Stimulated activated CD4-positive, alpha-beta T cell treated with anti-CD3 and anti-CD28 coated beads, Interleukin-4, amount 100 ng/mL, for 48 hours (primary cell): ENCODE results near the gene WDR31.

Experiments
- DNase-seq, 2 donors: peaks; one replicate each; pipeline ENCODE4 v3.0.0-alpha.2; 2020; ENCODE audit warnings: low read depth in 2 of 2

WDR31 gene

DNA sequence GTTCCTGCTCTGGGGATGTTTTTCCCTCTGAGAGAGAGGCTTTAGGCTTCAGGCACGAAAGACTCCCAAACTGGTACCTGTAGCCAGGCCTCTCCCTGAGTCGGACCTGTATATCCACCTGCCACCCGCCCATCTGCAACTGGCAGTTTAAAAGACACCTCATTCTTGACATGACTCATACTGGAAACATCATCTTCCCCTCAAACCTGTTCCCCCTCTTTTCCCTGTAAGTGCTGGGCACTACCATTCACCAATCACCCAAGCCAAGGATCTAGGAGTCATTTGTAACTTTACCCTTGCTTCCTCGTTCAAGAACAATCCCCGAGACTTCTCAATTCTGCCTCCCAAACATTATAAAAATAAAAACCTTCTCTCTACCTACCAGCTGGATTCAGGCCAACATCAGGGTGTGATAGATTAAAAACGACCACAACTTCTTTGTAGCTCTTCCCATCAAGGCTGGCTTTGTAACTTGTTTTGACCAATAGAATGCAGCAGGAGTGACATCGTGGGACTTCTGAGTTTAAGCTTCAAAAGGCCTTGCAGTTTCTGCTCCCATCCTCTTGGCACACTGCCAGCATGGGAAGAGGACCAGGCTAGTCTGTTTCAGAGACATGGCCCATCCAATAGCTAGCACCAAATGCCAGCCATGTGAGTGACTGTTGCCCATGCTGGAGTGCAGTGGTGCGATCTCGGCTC is 1.8 kb upstream of the WDR31 start:
- DNase-seq: no peak

DNA sequence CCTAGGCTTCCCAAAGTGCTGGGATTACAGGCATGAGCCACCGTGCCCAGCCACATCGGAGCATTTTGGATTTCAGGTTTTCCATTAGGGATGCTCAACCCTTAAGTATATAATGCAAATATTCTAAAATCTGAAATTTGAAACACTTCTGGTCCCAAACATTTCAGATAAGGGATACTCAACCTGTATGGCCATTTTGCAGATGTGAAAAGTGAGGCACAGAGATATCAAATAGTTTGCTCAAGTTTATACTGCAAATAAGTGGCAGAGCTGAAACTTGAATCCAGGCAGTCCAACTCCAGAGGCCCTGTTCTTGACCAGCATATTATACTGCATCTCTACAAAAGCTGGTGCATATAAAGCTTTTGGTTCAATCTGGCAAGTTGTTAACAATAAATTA is 2.4 kb downstream of the WDR31 start:
- DNase-seq: no peak

DNA sequence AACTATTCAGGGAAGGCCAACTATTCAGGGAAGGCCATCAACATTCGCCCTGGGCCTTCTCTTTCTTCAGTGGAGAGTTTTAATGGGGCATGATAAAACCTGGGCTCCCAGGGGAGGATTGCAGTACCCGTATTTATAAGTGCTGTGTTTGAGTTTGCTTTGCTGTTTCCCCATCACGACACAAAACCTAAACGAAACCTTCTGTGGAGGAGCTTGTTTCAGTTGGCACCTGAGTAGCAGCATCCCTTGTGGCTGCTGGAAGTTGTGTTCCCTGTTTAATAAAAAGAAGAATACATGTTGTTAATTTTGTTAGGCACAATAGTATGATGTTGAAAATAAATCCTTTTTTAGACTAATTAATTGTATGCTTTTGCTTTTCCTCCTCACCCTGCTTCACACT is 8.3 kb downstream of the WDR31 start:
- no peak for DNase-seq

DNA sequence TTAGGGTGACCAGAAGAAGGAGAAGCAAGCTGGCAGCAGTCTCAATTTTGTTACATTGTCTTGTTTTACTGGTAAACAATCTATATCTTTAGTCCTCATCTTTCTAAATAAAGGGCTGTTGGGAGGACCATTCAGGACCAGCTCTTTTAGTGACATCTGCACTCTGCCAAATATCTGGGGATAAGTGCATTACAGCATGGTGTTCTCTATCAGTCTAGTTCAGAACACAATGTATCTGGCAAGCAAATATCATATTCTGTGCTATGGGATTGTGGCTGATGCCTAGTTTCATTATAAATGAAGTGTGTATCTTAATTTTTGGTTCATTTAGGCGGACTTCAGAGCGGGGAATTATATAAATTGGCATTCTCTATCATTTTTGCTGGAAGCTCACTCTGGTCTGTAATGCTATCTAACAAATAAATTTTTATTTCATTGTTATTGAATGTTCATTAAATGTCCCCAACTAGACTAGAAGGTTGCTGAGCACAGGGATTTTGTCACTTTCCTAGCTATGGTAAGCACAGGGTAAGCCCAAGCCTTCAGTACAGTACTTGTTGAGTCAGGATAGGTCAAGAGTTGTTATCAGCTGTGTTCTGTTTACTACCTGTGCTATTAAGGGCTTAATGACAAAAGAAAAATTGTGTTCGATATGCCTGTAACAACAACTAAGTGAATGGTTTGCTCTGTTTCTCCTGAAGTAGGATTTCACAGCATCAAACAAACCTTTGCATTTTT is 11.9 kb downstream of the WDR31 start:
- no peak for DNase-seq

DNA sequence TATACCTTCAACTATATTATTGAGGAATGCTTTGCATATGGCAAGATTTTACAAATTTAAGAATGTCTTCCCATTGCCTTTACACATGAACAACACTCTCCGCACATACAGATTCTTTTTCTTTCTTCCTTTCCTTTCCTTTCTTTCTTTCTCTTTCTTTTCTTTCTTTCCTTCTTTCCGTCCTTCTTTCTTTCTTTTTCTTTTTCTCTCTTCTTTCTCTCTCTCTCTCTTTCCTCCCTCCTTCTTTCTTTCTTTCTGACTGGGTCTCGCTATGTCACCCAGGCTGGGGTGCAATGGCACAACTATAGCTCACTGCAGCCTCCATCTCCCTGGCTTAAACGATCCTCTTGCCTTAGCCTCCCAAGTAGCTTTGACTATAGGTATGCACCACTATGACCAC is 13.8 kb downstream of the WDR31 start:
- DNase-seq: no peak

DNA sequence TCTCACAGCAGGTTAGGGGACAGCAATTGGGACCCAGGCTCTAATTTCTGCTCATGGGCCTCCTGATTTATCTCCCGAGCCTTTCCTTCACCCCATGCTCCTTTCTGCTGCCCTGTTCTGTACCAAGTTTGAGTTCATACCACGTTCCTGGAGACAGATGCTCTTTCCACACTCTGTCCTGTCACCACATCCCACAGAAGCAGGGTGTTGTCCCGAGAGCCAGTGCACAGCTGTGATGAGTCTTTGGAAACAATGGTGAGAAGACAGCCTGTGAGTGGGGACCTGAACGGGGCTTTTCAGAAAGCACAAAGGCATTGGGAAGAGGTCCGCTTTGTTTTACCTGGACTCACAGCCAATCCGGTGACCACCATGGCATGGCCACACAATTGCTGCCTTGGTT is 17.4 kb downstream of the WDR31 start:
- no peak for DNase-seq

DNA sequence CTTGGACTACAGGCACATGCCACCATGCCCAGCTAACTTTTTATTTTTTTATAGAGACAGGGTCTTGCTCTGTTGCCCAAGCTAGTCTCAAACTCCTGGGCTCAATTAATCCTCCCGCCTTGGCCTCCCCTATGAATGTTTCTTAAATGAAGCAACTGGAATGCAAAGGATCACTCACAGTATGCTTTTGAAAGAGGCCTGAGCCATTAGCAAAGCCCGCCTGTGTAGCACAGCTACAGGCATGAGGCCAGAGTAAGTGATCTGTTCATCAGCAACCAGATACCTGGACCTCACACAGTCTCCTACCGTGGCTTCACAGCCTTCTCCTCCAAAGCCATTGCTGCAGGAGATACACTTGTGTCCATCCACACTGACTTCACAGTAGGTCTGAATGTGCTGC is 20.0 kb downstream of the WDR31 start:
- DNase-seq: no peak

DNA sequence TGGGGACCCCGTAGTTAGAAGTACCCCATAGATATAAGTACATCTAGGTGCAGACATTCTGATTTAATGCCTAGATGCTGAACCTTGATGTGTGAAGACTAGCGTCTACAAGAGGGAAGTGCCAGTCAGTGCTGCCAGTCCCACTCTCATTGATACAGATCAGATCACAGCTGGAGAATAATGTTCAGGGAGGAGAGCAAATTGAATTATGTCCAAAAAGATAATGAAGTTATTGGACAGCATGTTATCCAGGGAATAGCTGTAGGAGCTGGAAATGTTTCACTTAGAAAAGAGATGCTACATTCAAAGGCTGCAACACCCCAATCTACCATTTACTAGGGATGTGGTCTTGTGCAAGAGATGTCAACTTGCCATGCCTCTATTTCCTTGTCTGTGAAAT is 21.0 kb downstream of the WDR31 start:
- no peak for DNase-seq

DNA sequence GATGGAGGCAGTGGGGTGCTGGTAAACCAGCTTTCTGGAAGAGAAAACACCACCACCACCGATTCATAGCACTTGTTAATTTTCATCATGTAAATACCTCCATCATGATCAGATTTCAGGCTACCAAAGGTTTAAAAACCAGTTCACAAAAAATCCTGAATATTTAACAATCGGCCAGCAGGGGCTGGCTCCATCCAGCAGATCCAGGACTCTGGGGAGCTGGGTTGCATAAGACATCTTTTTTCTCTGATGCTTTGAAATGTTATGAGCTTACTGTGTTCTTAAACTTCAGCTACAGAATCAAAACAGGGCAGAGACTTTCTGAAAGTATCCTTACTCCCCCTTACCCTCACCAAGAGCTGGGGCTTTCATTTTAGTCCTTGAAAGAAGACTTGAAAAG is 22.3 kb downstream of the WDR31 start:
- DNase-seq: no peak

DNA sequence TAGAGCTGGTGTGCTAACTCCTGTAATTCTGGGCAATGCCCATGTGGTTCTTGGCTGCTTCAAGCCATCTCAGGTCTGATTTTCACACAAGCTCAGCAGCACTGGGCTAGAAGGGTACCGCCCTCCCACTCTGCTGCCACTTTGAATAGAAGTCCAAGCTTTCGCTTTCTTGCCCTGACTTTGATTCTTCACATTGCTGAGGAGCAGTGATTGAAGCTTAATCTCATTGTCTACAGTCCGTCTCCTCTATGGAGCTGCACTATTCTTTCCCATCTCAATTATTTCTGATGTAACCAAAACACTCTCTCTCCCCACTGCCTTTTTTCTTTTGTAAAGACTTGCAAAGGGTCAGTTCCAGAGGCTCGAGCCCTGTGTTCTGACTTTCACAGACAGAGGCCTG is 24.0 kb downstream of the WDR31 start:
- DNase-seq: no peak

DNA sequence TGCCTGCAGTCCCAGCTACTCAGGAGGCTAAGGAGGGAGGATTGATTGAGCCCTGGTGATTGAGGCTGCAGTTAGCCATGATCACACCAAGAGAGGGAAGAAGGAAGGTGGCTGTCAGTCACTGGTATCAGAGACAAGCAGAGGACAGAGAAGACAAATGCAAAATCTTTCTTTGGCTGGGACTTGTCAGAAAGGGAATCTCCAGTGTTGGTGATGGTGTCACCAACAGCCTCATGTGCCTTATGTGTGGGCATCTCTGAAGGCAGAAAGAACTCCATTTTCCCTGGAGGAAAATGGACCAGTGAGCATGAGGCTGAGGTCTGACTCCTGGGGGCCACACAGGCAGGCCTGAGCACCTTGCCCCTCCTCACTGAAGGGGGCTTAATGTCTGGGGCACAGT is 24.8 kb downstream of the WDR31 start:
- no peak for DNase-seq

DNA sequence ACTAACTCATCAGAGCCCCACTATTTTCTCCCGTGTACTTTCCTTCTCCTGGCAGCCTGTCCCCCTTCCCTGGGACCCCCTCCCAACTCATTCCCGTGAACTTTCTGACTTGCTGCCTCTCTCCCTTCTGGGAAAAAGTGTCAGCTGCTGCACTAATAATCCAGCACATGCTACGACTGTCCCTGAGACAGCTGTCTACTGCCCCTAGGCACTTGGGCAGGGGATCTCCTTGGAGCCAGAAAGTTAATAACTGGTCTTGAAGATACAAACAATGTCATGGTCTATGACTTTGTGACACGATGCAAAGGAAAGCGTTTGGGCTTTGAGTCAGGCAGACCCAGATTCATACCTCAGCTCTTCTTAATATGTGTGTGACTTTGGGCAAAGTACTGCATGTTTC is 26.8 kb downstream of the WDR31 start:
- DNase-seq: no peak

DNA sequence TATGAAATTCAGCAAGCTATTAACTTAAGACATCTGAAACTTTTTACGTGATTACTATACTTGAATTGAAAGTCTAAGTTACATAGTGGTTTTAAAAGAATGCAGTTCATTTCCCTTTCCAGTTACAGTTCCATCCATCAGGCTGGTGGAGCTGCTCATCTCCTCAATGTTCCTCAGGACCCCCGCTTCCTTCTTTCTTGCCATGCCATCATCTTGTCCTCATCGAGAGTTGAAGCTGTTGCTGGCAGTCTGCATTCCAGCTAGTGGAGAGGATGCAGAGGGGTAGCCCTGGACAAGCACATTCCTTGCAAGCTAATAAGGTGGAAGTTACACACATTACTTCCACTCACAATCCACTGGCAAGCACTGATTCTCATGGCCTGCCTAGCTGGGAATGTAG is 28.1 kb downstream of the WDR31 start:
- DNase-seq: no peak

DNA sequence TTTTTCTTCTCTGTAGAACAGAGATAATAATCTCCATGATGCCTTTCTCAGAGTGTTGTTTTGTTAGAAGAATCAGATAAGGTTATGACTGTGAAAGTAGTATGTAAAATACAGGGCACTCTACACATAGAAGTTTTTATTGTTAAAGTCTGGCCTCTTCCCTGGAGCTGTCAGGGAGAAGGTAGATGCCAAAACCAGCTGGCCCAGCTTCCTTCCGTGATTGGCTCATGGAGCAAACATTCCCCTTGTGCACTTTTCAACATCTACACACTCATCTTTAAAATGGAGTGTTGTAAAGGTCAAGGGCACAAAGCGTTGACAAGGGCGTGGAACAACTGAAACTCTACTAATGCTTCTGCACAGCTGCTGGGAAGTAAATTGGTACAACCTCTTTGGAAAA is 29.5 kb downstream of the WDR31 start:
- no peak for DNase-seq

DNA sequence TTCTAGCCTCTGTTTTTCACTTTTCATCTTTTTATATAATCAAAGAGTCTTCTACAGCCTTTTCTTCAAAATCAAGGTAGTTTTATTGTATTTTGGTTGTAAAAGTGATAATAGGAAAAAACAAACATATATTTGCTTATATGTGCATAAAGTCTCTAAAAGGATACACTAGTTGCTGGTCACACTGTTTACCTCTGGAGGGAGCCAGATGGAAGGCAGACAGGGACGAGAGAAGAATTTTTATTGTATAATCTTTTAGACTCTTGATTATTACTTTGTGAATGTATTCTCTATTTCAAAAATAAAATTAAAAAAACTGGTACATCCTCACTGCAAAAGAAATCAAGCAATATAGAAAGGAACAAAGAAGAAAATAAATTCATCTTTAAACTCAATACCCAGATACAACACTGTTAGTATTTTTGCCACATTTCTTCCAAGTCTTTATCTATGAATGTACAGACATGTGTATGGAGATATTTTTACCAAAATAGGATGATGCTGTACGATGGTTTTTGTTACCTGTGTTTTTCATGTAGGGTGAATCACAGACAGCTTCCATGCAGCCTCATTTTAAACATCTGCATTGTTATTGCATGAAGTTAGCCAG is 30.8 kb downstream of the WDR31 start:
- peak in 1 of 2 donors; percentile 10 for DNase-seq

DNA sequence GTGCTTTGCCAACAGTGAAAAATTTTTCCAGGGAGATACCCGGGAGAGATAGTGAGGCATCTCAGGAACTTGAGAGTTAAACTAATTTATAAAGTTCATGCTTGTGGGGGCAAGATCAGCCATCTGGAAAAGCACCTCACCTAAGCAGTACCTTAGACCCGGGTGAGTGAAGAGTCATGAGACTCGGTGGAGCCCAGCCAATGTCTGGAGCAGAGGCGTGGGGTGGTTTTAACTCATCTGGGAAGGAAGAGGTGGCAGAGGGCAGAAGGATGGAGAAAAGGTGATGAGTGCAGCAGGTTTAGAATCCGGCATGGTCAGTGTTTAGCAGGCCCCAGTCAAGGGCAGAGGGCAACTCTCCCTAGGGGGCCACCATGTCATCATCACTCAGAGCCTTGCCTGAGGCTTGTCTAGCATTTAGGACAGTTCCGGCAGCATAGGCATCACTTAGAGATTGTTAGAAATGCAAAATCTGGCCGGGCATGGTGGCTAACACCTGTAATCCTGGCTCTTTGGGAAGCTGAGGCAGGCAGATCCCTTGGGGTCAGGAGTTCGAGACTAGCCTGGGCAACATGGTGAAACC is 32.6 kb downstream of the WDR31 start:
- no peak for DNase-seq

DNA sequence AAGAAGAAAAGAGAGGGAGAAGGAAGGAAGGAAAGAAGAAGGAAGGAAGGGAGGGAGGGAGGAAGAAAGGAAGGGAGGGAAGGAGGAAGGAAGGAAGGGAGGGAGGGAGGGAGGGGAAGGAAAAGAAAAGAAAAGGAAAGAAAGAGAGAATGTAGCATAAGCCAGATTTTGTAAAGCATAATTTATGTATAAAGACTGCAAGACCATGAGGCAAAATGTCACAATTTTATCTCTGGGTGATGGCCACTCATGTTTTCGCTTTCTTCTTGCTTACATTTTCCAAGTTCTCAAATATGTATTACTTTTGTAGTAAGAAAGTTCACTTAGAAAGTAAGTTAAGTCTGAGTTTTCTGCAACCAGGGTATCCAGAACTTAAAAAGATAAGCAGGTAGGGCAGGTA is 33.5 kb downstream of the WDR31 start:
- DNase-seq: no peak

DNA sequence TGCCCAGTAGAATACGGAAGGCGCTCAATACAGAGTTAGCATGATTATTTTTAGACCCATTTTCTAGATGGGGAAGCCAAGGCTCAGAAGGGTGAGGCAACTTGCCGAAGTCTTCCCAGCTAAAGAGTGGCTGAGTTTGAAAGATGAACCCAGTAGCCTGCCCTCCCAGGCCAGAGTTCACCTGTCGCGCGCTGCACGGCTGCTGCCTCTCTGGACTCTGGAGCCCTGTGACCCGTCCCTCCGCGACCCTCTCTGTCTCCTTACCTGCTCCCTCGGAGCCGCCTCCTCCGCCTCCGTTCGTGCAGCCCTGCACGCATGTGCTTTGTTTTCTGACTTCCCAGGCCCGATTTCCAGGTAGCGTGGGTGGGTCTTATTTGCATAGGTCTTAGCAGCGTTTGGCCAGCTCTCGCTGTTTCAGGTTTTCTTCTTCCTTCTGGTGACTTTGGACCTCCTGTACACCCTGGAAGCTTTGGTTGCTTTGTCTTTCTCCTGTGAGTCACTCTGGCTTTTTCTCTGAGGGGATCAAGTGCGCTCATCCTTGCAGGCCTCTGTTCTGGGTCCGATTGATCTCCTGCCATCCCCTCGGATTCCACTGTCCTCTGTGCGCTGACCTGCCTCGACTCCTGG is 37.2 kb downstream of the WDR31 start, which contains the start of gene RNF183:
Gene RNF183 (minus strand): TSS at position 585 of the 627 bp plus-strand sequence. CDS start 5,192 bp downstream, outside the sequence.
- no peak for DNase-seq

DNA sequence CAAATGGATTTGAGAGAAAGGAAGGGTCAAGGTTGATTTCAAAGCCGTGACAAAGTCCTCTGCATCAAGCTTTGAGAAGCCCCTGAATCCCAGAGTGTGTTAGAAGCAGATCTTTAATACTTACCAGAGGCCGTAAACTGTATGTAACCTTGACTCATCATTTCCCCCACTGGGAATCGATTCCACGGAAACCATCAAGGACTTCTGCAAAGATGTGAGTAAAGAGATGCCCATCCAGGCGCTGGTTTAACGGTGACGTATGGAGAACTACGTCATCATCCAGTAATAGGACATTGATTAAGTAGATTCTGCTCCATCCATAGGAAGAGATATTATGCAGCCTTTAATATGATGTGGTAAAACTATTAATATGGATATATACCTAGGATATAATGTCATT is 38.5 kb downstream of the WDR31 start:
- DNase-seq: no peak

DNA sequence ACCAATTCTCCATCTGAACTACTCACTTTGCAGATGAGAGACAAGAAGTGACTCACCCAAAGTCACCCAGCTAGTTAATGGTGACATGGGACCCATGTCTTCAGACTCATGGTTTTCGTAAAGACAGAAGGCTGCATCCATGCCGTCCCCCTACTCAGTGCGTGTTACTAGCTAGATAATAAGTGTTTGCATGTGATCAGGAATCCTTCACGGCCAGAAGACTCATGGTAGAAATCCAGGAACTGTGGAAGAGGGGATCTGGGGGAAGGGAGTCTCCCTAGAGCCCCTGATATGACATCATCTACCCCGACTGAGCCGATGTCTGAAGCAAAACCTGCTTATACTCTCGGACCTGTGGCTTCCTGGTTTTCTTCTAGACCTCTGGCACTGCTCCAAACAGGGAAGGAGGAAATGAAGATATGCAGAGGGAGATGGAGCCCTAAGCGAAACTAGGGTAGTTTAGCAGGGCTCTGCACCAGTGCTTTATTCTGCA is 40.2 kb downstream of the WDR31 start:
- no peak for DNase-seq

DNA sequence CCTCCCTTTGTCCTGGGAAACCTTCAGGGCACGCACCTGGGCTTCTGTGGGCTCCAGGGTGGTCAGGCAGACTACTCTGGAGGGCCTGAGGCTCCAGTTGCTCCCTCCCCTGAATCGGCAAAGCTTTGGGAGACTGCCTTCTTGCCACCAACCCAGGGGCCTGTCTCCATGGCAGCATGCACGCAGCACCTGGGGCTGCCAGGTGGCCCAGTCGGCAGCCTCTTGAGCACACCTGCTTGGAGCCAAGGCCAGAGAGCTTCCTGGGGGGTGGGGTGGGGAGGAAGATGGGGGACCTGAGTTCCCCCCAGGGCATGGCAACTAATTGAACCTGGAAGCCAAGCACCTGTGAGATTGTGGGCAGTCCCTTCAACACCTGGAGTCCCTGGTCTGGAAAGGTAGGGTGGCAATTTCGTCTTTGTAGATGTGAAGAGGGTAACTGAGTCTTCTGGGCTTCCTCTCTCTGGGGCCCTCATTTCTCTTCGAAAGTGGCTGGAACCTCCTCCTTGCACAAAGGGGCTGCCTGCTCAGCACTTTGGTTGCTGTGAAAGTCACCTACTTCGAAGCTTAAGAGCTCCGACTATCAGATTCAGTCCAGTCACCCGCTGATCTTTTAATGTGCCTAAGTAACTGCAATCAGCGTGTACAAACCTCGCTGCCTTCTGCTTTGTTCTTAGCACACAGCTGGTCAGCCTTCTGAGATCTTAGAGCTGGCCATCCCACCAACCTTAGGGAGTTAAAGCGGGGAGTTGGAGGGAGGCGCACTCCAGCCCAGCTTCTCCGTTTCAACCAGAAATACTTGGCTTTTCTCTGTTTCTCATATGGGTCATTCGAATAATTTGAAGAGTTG is 40.9 kb downstream of the WDR31 start:
- no peak for DNase-seq
